ENCODE measurements around the gene PHF20.
"Not testable (repeated sequence)": the region's sequence is repeated elsewhere in the genome, so short reads cannot be mapped to it uniquely, and the experiment has no call there.

Gene PHF20

GRCh38 chr20:35887393-35888064 lies 115.7 kb downstream of the PHF20 start:
- no peak for DNase-seq

- no peak for DNase-seq
Observed at GRCh38 chr20:35888657-35889056, 116.8 kb downstream of the PHF20 start.

DNA sequence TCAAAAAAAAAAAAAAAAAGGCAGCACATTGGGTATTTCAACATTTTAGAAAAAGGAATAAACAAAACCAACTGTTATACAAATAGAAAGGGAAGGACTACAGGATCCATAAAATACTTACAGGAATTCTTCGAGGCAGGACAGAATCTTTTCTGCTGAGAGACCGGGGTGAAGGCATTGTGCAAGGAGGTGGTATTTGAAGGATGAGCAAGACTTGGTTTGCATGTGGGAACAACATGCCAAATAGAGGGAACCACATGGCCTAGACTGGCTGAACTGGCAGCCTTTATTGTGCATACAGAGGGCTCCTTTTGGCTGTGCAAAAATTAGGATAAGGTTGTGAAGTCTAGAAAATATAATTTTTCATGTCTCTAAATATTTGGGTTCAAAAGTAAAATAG lies 119.6 kb downstream of the PHF20 start:
- DNase-seq = no peak

DNA sequence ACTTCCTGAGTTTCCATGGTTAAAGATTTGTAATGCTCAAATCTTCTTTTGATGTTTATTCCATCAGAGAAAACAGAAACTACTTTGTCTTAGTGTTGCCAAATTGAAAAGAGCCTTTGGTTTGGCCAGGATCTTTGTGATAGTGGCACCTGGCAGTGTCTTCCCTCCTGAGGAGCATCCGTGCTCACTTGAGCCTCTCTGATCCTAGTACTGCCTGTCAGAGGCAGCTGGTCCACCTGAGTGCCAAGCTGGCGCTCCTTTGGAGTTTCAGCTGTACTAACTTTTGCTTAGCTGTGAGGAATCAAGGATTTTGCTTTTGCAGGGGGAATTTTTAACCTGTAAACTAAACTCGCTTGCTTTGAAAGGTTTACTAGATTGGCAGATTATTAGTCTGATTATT lies 121.1 kb downstream of the PHF20 start:
- DNase-seq = no peak

DNA sequence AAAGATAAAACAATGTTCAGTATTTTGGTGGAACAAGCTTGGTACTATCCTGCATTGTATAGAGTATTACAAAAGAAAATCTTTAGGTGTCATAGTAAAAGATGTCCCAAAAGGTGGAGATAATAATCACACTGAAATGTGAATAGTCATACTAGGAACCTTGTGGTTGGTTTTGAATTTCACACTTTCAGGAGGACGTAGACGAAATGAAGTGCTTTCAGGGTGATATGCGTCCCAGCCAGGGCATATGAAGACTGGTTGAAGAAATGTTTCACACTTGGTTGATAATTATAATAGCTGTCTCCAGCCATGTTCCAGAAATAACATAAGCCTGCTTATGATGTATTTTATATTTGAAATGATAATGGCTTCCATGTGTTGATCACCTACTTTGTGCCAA lies 122.1 kb downstream of the PHF20 start:
- DNase-seq = no peak

DNA sequence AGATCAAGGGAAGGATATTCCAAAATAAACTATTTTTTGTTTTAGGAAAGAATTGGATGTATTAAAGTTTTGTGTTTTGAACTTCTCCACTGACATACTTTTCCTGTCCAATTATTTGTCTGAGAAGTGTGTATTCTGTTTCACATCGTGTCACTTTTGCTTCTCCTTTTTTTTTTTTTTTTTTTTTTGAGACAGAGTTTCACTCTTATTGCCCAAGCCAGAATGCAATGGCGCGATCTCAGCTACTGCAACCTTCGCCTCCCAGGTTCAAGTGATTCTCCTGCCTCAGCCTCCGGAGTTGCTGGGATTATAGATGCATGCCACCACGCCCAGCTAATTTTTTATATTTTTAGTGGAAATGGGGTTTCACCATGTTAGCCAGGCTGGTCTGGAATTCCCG lies 123.7 kb downstream of the PHF20 start:
- not testable (repeated sequence) for DNase-seq

- no peak for DNase-seq
Observed at GRCh38 chr20:35899064-35899463, 127.2 kb downstream of the PHF20 start.

DNA sequence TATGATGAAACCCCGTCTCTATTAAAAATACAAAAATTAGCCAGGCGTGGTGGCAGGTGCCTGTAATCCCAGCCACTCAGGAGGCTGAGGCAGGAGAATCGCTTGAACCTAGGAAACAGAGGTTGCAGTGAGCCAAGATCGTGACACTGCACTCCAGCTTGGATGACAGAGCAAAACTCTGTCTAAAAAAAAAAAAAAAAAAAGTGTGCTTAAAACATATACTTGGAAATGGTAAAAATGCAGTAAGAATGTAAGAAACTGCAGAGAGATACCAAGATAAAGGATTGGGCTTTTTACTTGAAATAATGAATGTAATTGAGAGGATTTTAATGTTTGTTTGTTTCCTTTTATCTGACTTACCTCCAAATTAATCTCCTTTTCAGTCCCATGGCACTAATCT lies 129.4 kb downstream of the PHF20 start:
- DNase-seq = not testable (repeated sequence)

- no peak for DNase-seq
Observed at GRCh38 chr20:35901678-35902544, 130.1 kb downstream of the PHF20 start.

DNA sequence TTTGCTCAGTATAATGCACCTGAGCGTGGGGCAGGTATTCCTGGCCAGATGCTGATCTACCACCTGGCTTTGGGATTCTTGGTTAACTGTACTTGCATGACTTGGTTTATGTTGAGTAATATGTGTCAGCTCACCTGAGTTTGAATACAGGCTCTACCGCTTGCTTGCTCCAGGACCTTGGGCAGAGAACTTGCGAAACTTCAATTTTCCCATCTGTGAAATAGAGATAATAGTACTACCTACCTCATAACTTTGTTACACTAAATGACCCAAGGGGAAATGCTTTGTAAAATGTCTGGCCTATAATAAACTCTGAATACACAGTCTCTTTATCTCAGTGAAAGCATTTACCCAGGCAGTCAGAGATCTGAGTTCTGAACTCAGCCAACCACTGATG lies 130.7 kb downstream of the PHF20 start:
- no peak for DNase-seq

DNA sequence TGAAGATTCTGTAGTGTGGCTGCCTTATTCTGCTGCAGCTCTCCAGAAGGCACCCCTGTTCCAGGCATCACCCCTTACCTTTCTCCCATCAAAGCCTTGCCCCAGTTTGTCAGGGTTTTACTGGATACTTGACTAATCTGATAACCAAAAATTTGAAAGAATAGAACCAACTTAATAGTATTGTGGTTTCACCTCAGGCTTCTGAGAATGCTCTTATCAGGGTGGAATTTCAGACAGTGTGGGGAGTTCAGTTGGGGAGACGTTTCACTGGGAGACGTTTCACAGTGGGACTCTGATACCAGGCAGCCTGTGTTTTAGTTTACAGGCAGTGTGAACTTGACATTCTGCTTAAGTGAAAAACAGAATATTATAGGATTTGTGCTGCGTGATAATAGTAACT lies 132.0 kb downstream of the PHF20 start:
- no peak for DNase-seq

DNA sequence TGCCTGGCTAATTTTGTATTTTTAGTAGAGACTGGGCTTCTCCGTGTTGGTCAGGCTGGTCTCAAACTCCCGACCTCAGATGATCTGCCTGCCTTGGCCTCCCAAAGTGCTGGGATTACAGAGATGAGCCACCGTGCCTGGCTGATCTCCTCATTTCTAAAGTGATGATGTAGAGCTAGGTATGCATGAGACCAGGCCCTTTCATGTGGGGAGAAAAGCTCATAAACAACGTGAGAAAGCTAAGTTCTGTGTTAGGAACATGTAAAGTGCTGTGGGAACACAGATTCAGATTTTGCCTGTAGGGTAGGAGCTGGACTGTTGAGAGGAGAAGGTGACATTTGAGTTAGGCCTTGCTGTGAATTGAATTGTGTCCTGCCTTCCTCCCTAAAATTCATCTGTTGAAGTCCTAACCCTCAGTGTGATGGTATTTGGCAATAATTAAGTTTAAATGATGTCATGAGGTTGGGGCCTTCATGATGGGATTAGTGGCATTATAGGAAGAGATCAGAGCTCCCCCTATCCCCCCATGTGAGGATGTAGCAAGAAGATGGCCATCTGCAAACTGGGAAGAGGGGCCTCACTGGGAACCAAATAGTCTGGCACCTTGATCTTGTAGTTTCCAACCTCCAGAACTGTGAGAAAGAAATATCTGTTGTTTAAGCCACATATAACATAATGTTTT lies 133.3 kb downstream of the PHF20 start:
- no peak for DNase-seq

DNA sequence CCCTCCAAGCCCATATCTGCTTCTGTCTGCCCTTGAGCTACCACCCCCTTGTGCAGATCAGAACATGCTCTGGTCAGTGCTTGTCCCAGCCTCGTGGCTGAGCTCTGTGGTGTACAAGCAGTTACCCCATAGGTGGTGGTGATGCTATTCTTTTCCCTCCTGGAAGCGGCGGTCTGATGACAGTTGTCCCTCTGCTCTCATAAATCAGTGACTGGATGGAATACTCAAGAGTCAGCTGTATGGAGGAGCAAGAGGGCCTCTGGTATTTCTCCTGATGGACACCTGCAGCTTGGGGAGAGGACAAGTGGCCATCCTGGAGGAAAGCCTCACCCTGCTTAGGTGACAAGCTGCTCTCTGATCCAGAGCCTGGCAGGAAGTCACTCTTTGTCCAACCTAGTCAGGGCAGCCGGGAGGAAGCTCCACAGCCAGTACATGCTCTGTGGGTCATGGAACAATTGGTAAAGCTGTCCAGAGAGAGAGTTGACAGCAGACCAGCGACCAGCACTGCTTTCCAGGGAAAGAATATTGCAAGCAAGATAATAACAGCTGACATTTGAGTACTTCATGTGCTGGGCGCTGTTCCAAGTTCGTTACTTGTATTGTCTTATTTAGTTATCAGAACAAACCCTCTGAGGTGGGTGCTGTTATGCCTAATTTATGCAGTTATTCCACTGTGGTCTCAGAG lies 135.3 kb downstream of the PHF20 start:
- no peak for DNase-seq

DNA sequence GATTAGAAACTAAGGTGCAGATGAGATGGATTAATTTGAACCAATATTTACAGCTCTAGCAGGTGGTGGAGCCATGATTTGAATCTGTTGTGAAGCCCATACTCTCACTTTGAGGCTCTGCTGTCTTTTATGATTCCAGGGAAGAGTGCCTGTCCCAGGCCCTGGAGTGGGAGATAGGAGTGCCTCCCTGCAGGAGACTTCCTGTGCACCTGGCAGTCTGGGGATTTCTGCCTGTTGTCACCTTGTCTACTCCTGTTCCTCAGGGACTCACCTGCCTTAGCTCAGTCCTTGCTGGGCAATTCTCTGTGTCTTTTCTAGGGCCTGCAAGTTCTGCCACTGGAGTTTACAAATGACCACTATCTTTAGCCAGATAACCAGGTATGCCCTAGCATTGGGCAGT lies 136.2 kb downstream of the PHF20 start:
- DNase-seq = no peak

GRCh38 chr20:35909176-35909575 lies 137.4 kb downstream of the PHF20 start:
- no peak for DNase-seq

DNA sequence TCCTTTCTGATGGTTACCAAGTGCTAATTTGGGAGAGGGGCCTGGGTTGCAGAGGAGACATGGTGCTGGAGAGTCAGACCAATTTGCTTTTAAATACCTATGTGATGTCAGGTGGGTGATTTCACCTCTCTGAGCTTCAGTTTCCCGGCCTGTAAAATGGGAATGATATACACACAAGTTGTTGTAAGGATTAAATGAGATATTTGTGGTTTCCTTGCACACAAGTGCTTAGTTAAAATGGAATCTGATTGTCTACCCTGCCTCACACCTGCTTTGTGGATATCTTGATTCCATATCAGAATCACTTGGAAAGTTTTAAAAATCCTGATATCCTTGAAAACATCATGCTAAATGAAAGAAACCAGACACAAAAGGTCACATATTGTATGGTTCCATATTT lies 138.0 kb downstream of the PHF20 start:
- DNase-seq = no peak

GRCh38 chr20:35910254-35910653 lies 138.4 kb downstream of the PHF20 start:
- DNase-seq = no peak

GRCh38 chr20:35912881-35913280 lies 141.1 kb downstream of the PHF20 start:
- no peak for DNase-seq

GRCh38 chr20:35917077-35917476 lies 145.3 kb downstream of the PHF20 start:
- DNase-seq = no peak

DNA sequence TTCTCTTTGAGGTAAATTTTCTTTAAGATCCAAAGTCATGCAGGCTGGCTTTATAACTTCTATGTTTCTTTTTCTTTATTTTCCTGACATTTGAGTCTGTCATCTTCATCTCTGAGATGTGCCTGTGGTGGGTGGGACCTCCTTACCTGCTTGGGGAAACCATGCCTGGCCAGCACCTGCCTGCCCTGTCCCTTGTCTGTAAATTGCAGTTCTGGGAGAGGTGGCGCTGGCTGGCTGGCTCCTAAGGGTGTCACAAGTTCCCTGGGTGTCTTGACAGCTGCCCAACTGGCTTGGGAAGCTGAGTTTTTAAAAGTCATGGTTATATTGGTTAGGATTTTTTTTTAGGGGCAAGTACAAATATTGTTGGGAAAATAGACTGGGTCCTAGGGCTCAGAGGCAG lies 146.2 kb downstream of the PHF20 start:
- DNase-seq = no peak

- DNase-seq = no peak
Observed at GRCh38 chr20:35920523-35920922, 148.7 kb downstream of the PHF20 start.

GRCh38 chr20:35929301-35929700 lies 157.5 kb downstream of the PHF20 start:
- DNase-seq = no peak

GRCh38 chr20:35934050-35934449 lies 162.2 kb downstream of the PHF20 start:
- no peak for DNase-seq
